Tibial artery (tissue), 4 donors: ENCODE measurements around the gene TROAP.
A peak's percentile ranks its signal among the peaks of the same experiment; 100 is the strongest.

Experiments used
- DNase-seq, 2 donors: peaks; one replicate each; pipeline ENCODE4 v3.0.0-alpha.2; 2019
- H3K27ac ChIP-seq, 2 donors: fragments of 200-600 bp; sonication (generic) in 1 of 2; 1 replicate in 1 of 2; 2 replicates in 1 of 2; pipeline ENCODE4 v1.5.1; 2018 to 2019; ENCODE audit warnings: mild to moderate bottlenecking in 1 of 2
- H3K27me3 ChIP-seq, 2 donors: fragments of 200-600 bp; sonication (generic) in 1 of 2; one replicate each; pipeline versions ENCODE4 v1.5.1 to v1.6.0; 2016 to 2019
- H3K36me3 ChIP-seq, 3 donors: fragments of 200-600 bp; sonication (generic) in 2 of 3; one replicate each; pipeline ENCODE4 v1.5.1; 2016 to 2019; ENCODE audit warnings: mild to moderate bottlenecking in 2 of 3
- H3K4me1 ChIP-seq, 4 donors: fragments of 200-600 bp; sonication (generic) in 2 of 4; 1 replicate in 3 of 4; 2 replicates in 1 of 4; pipeline ENCODE4 v1.5.1; 2016 to 2019
- H3K4me3 ChIP-seq, 2 donors: fragments of 200-600 bp; sonication (generic) in 1 of 2; 1 replicate in 1 of 2; 2 replicates in 1 of 2; pipeline ENCODE4 v1.5.1; 2018 to 2019; ENCODE audit warnings: mild to moderate bottlenecking in 2 of 2
- H3K9me3 ChIP-seq, 3 donors: fragments of 200-600 bp; sonication (generic) in 1 of 3; one replicate each; pipeline ENCODE4 v1.5.1; 2016 to 2019
- CTCF ChIP-seq, 2 experiments: fragments of 200-600 bp in 1 of 2; fragments of 450-650 bp in 1 of 2; IDR thresholded peaks; one replicate each; pipeline ENCODE4 v1.5.1; 2017 to 2019; ENCODE audit warnings: antibody characterized with exemption in 2 of 2, mild to moderate bottlenecking in 1 of 2, moderate library complexity in 1 of 2
- intact Hi-C: fragments of 100-400 bp; cut with DNase I; formaldehyde crosslinking; loops from one replicate; pipeline ENCODE4 v1.15.0; 2023; ENCODE audit warnings: low total_unique reads

Gene TROAP

DNA sequence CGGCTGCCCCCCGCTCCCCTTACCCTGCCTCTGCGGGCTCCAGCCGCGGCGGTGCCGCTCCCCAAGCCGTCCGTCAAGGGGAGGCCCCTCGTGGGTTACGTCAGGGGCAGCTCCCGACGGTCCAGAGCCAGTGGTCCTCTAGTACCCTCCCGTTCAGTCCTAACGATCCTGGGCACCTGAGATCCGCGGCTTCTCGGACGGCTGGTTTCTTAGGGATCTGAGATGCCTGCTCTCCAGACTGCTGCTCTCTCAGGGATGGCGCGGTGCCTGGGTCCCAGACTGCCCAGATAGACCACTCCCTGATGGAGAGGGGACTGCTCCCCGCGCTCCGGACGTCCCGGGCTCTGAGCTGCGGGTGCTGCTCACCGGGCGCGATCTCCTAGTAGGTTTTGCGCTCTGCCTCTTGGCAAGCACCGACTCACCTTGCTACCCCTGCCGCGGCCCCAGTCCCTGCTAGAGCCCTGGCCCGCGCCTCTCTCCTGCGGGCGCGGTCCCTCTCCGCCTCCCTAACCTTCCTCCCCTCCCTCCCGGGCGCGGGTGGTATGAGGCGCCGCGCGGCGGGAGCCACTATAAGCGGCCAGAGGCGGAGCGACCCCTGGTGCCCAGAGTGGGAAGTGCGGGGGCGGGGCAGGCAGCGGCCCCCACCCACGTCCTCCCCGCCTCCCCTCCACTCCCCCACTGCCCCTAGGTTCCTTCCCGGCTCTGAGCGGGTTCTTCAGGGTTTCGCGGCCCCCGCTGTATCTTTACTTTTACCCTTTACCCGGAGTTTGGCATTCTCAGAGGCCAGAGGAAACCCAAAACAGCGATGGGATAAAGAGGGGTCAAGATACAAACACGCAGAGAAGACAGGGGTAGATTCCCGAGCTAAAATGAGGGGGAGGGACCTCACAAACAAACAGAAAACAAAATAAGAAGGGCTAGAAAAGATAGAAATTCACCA is 13.9 kb downstream of the TROAP start, which contains the start of gene C1QL4:
Gene C1QL4, minus strand, starts transcription at position 544 of the 940 bp plus-strand sequence. CDS start 711 bp downstream, outside the sequence.
- intact Hi-C loops, result loop anchor here (5.0 kb wide), 1 partner anchor 45 kb away; no protein-coding TSS in a partner anchor
- H3K27ac ChIP-seq, result no peak within 1 kb of the TSS
- no peaks in the 10 kb centered on the region for H3K9me3 ChIP-seq
- H3K4me1 ChIP-seq, result peaks cover 0 to 26% (median 11%) of the 10 kb centered on the region in 4 donors
- peak; percentile 65 to 99 for TF ChIP-seq CTCF (IDR thresholded peaks at IDR 0.05)
- peaks cover 5 to 78% of the 10 kb centered on the region in 2 donors for H3K27me3 ChIP-seq
- H3K4me3 ChIP-seq, result peak within 1 kb of the TSS; percentile 23 to 42
- peak; percentile 76 to 84 for DNase-seq
- H3K36me3 ChIP-seq, result no peaks in the 10 kb centered on the region

- intact Hi-C loops, result loop anchor here (5.0 kb wide), 1 partner anchor 47 kb away; no protein-coding TSS in a partner anchor
- no peaks in the 10 kb centered on the region for H3K9me3 ChIP-seq
- H3K4me1 ChIP-seq, result peaks cover 0 to 33% (median 23%) of the 10 kb centered on the region in 4 donors
- no peaks in the 10 kb centered on the region for H3K36me3 ChIP-seq
- no peak overlapping the region for H3K27ac ChIP-seq
- TF ChIP-seq CTCF (IDR thresholded peaks at IDR 0.05), result no peak
- H3K4me3 ChIP-seq, result no peak overlapping the region
- peaks cover 5 to 75% of the 10 kb centered on the region in 2 donors for H3K27me3 ChIP-seq
- DNase-seq, result peak in 1 of 2 donors; percentile 35
Observed at GRCh38 chr12:49338830-49339463, 15.9 kb downstream of the TROAP start.

DNA sequence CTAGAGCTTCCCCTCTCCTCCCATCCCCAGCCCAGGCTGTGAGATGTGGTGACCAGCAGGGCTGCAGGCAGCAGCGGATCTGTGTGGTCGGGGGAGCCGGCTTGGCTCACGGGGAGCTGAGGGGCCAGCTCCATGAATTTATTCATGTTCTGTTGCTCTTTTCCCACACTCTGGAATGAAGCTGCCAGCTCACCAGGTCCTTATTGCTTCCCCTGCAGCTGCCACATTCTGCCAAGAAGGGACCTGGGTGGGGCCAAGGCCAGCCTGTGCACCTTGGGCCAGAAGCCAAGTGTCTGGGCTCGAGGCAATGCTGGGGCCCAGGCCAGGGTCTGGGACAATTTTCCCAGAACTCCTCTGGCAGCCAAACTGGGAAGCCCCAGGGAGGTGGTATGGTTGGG is 16.4 kb downstream of the TROAP start:
- no peaks in the 10 kb centered on the region for H3K36me3 ChIP-seq
- H3K4me1 ChIP-seq, result peaks cover 0 to 33% (median 23%) of the 10 kb centered on the region in 4 donors
- TF ChIP-seq CTCF (IDR thresholded peaks at IDR 0.05), result no peak
- no peaks in the 10 kb centered on the region for H3K9me3 ChIP-seq
- intact Hi-C loops, result loop anchor here (5.0 kb wide), 1 partner anchor 47 kb away; no protein-coding TSS in a partner anchor
- H3K27ac ChIP-seq, result no peak overlapping the region
- no peak overlapping the region for H3K4me3 ChIP-seq
- DNase-seq, result peak in 1 of 2 donors; percentile 38
- peaks cover 5 to 73% of the 10 kb centered on the region in 2 donors for H3K27me3 ChIP-seq

- DNase-seq, result peak in 1 of 2 donors; percentile 35
- H3K4me1 ChIP-seq, result peaks cover 0 to 38% (median 29%) of the 10 kb centered on the region in 4 donors
- no peak overlapping the region for H3K27ac ChIP-seq
- H3K36me3 ChIP-seq, result no peaks in the 10 kb centered on the region
- peaks cover 7 to 73% of the 10 kb centered on the region in 2 donors for H3K27me3 ChIP-seq
- TF ChIP-seq CTCF (IDR thresholded peaks at IDR 0.05), result no peak
- H3K9me3 ChIP-seq, result no peaks in the 10 kb centered on the region
- intact Hi-C loops, result no loop called here
- H3K4me3 ChIP-seq, result no peak overlapping the region
Observed at GRCh38 chr12:49340095-49340870, 17.2 kb downstream of the TROAP start.
